Gastrocnemius medialis (tissue), 4 donors: ENCODE data around the gene KLHDC8B. TPM values are rescaled to one million over a fixed set of nuclear protein-coding genes. Genes with fewer than 3 reads are reported as not detected.

ENCODE experiments used
- ATAC-seq, 2 donors: fragments of 150-250 bp; one replicate each; pipeline ENCODE4 v1.9.1; 2016
- DNase-seq, 2 donors: peaks; one replicate each; pipeline ENCODE4 v3.0.0-alpha.2; 2019
- H3K27ac ChIP-seq, 4 donors: fragments of 200-600 bp; sonication (generic); 1 replicate in 1 of 4; 2 replicates in 3 of 4; pipeline ENCODE4 v1.5.1; 2016 to 2018; ENCODE audit warnings: mild to moderate bottlenecking in 2 of 4, moderate library complexity in 1 of 4
- H3K27me3 ChIP-seq, 3 donors: fragments of 200-600 bp; sonication (generic) in 2 of 3; 1 replicate in 1 of 3; 2 replicates in 2 of 3; pipeline versions ENCODE4 v1.5.1 to v1.6.0; 2016 to 2019; ENCODE audit warnings: mild to moderate bottlenecking in 1 of 3, moderate library complexity in 1 of 3
- H3K36me3 ChIP-seq, 2 donors: fragments of 200-600 bp; sonication (generic) in 1 of 2; one replicate each; pipeline ENCODE4 v1.5.1; 2017 to 2018
- H3K4me1 ChIP-seq, 2 donors: fragments of 200-600 bp; sonication (generic) in 1 of 2; one replicate each; pipeline ENCODE4 v1.5.1; 2016 to 2017; ENCODE audit warnings: mild to moderate bottlenecking in 2 of 2
- H3K4me3 ChIP-seq, 4 donors: fragments of 200-600 bp; sonication (generic) in 3 of 4; 1 replicate in 1 of 4; 2 replicates in 3 of 4; pipeline ENCODE4 v1.5.1; 2016 to 2019; ENCODE audit warnings: mild to moderate bottlenecking in 2 of 4
- H3K9me3 ChIP-seq, 3 donors: fragments of 200-600 bp; sonication (generic) in 2 of 3; 1 replicate in 1 of 3; 2 replicates in 2 of 3; pipeline ENCODE4 v1.5.1; 2016 to 2019
- POLR2A ChIP-seq, 2 donors: fragments of 450-650 bp; IDR thresholded peaks; one replicate each; pipeline ENCODE4 v1.6.1; 2017; ENCODE audit warnings: antibody characterized with exemption in 2 of 2, mild to moderate bottlenecking in 2 of 2, moderate library complexity in 2 of 2
- in situ Hi-C, 4 donors: fragments of 200-750 bp; cut with MboI; loops; one replicate each; pipeline versions ENCODE4 v1.15.0 to v1.8.0; 2017; ENCODE audit warnings: low sequenced_read_pairs in 4 of 4
- intact Hi-C: fragments of 100-400 bp; cut with DNase I; formaldehyde crosslinking; loops from one replicate; pipeline ENCODE4 v1.15.1; 2023; ENCODE audit warnings: low total_unique reads
- total RNA-seq, 4 donors: library from RNA; depleted of rRNA; stranded (reverse); fragments of >200 nt; gene quantifications; one replicate each; pipeline versions ENCODE4 v1.1.0 to v1.2.3, GENCODE V29; 2016
- TF ChIP-seq, protein P1 (sequence below), 5 experiments: fragments of 450-650 bp in 3 of 5; fragments of 200-600 bp in 2 of 5; sonication (generic) in 2 of 5; IDR thresholded peaks in 4 of 5; conservative IDR thresholded peaks in 1 of 5; 1 replicate in 4 of 5; 2 replicates in 1 of 5; pipeline ENCODE4 v1.5.1; 2016 to 2019; ENCODE audit warnings: antibody characterized with exemption in 5 of 5, mild to moderate bottlenecking in 3 of 5, moderate library complexity in 3 of 5

KLHDC8B gene
- total RNA-seq, 4 donors from 2014 or later = 15.8 to 35.8 (median 26.0) TPM

DNA sequence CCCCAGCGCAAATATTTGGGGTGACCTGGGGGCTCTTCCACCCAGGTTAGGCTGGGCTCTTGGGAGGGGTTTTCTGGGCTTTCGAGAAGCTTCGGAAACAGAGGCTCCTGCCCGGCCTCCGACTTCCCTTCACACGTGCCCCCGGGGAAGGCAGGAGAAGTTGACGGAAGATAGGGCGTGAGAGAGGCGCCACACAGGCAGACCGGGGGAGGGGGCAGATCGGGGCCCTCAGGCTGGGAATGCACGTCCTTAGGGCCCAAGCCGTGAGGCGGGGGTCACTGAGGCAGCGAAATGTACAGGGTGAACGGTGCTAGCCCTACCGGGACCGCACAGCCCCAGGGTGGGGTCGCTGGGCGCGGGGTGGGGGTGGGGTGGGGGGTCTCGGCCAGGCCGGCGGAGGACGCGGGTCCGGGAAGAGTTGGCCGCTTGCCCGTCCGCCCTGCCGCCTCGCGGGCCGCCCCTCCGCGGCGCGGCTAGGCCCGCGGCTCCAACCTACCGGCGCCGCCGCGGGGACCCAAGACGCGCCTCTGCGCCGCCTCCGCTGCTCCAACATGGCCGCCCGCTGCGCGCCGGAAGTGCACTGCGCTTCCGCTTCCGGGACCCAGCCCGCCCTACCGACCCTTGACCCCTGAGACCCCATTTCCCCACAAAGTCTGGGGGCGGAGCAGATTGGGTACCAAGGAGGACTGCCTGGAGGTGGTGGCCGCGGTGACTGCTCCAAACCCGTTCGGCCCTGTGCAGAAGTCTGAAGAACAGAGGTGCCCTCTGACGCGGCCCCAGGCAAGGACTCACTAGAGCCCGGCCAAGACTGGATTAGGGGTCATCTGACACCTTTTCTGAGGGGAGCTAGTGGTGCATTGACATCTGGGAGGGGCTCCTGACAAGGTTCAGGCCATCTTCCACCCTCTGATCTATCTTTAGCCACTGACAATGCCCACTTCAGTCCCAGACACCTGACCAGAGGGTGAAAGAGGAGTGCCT lies 5.3 kb upstream of the KLHDC8B start, which contains the start of gene CCDC71:
Gene CCDC71, minus strand, starts transcription at position 561 of the 981 bp plus-strand sequence. CDS start 2,123 bp downstream, outside the sequence.
- Histone ChIP-seq H3K9me3 (no peaks in the 10 kb centered on the region), H3K27ac (peak within 1 kb of the TSS; percentile 80 to 92 (median 86)), H3K4me1 (peaks cover 23 to 33% of the 10 kb centered on the region in 2 donors), H3K27me3 (no peaks in the 10 kb centered on the region), H3K4me3 (peak within 1 kb of the TSS; percentile 64 to 88 (median 81)), H3K36me3 (peaks cover 0 to 9% of the 10 kb centered on the region in 2 donors)
- ATAC-seq (peak; percentile 65 to 68), DNase-seq (peak in 1 of 2 donors; percentile 69)
- in situ Hi-C loops = loop anchor here (10.0 kb wide), 2 partner anchors 279 to 289 kb away; no protein-coding TSS in a partner anchor
- intact Hi-C loops = loop anchor here (1.0 to 5.0 kb wide), 2 partner anchors 74 to 192 kb away; partner anchors contain the start of genes GPX1 and QRICH1
- TF ChIP-seq, protein P1, sequence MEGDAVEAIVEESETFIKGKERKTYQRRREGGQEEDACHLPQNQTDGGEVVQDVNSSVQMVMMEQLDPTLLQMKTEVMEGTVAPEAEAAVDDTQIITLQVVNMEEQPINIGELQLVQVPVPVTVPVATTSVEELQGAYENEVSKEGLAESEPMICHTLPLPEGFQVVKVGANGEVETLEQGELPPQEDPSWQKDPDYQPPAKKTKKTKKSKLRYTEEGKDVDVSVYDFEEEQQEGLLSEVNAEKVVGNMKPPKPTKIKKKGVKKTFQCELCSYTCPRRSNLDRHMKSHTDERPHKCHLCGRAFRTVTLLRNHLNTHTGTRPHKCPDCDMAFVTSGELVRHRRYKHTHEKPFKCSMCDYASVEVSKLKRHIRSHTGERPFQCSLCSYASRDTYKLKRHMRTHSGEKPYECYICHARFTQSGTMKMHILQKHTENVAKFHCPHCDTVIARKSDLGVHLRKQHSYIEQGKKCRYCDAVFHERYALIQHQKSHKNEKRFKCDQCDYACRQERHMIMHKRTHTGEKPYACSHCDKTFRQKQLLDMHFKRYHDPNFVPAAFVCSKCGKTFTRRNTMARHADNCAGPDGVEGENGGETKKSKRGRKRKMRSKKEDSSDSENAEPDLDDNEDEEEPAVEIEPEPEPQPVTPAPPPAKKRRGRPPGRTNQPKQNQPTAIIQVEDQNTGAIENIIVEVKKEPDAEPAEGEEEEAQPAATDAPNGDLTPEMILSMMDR (IDR thresholded peaks at IDR 0.05 in 4 of 5, conservative IDR thresholded peaks at IDR 0.05 in 1 of 5) = no peak
- peak; percentile 54 to 81 for TF ChIP-seq POLR2A (IDR thresholded peaks at IDR 0.05)

DNA sequence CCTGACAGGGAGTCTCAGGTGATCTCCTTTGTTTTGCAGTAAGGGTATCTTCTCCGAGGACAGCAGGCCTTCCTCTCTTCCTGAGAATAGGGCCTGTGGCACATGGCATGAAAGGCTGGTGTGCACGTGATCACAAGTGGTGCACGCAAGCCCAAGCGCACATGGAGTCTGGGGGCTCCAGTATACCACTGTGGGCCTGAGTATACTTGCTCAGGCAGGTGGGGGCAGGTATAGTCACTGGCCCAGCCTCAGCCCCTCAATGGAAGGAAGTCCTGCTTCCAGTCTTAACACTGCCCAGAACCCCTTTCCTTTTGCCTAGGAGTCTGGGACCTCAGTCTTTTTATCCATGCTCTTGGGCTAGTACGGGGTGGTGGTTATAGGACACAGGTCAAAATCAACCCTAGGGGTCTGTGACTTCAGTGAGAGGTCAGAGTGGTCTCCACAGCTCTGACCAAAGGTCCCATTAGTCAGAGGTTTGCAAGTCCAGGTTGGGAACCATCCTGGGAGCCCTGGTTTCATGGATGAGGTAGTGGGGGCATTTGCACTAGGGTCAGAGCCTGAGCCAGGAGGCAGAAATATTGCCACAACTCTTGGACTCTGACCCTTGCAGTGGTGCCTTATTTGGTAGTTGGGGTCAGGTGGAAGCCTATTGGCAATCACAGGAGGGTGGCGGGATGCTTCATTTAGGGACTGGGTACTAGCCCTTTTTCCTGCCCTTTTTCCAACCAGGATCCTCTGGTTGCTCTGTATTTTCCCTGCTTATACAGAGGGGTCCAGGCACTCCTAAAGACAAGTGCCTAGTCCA lies 4.4 kb upstream of the KLHDC8B start:
- no peak for ATAC-seq
- H3K9me3 ChIP-seq = no peaks in the 10 kb centered on the region
- peaks cover 0 to 9% of the 10 kb centered on the region in 2 donors for H3K36me3 ChIP-seq
- H3K27ac ChIP-seq = peak overlapping the region; percentile 80 to 92 (median 86)
- H3K4me1 ChIP-seq = peaks cover 23 to 32% of the 10 kb centered on the region in 2 donors
- no peaks in the 10 kb centered on the region for H3K27me3 ChIP-seq
- TF ChIP-seq, protein P1 (IDR thresholded peaks at IDR 0.05 in 4 of 5, conservative IDR thresholded peaks at IDR 0.05 in 1 of 5) = no peak
- no peak for TF ChIP-seq POLR2A (IDR thresholded peaks at IDR 0.05)
- H3K4me3 ChIP-seq = peak overlapping the region; percentile 64 to 88 (median 81)
- no peak for DNase-seq
- intact Hi-C loops (loop anchor here (1.0 to 5.0 kb wide), 2 partner anchors 75 to 191 kb away; partner anchors contain the start of genes GPX1 and QRICH1), in situ Hi-C loops (loop anchor here (10.0 kb wide), 2 partner anchors 278 to 288 kb away; no protein-coding TSS in a partner anchor)

DNA sequence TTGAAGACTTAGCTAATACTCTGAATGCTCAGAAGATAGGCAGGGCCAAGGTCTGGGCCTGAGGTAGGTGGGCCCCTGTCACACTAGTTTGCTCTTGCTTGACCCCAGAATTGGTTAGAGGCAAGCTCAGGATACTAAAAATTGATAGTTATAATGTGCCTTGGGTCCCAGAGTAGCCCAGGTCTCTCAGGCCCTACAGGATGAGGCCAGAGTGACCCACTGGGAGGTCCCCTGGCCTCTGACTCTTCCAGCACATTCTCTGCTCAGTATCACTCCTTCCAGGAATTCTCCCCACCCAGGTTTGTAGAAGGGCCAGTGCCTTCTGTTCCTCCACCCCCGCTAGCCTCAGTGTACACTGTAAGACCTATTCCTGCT lies 667 bp upstream of the KLHDC8B start:
- Histone ChIP-seq H3K4me1 (peaks cover 40 to 42% of the 10 kb centered on the region in 2 donors), H3K27me3 (no peaks in the 10 kb centered on the region), H3K27ac (peak overlapping the region; percentile 81 to 90 (median 88)), H3K9me3 (no peaks in the 10 kb centered on the region), H3K36me3 (peaks cover 0 to 20% of the 10 kb centered on the region in 2 donors), H3K4me3 (peak overlapping the region; percentile 59 to 90 (median 82))
- in situ Hi-C loops = loop anchor here in 1 of 4 donors (10.0 kb wide), 1 partner anchor 104 kb away; the partner anchor contains the start of gene C3orf62
- ATAC-seq (no peak), DNase-seq (no peak)
- TF ChIP-seq, protein P1 (IDR thresholded peaks at IDR 0.05 in 4 of 5, conservative IDR thresholded peaks at IDR 0.05 in 1 of 5) = no peak
- no peak for TF ChIP-seq POLR2A (IDR thresholded peaks at IDR 0.05)
- intact Hi-C loops = loop anchor here (1.0 to 2.0 kb wide), 5 partner anchors 38 to 279 kb away; partner anchors contain the start of genes LAMB2 and USP4
